ENCODE results near the gene KDM4C.
"Not testable (repeated sequence)": the region's sequence is repeated elsewhere in the genome, so short reads cannot be mapped to it uniquely, and the experiment has no call there.

The KDM4C gene

GRCh38 chr9:6975198-6975597 lies 217.4 kb downstream of the KDM4C start:
- no peak for DNase-seq (ENCODE audit: low spot score)

- DNase-seq (ENCODE audit: low spot score) = no peak
Observed at GRCh38 chr9:6977761-6978160, 220.0 kb downstream of the KDM4C start.

GRCh38 chr9:6978591-6978990 lies 220.8 kb downstream of the KDM4C start:
- DNase-seq (ENCODE audit: low spot score) = peak; percentile 68

- DNase-seq (ENCODE audit: low spot score) = peak; percentile 42
Observed at GRCh38 chr9:6984941-6985578, 227.3 kb downstream of the KDM4C start.

GRCh38 chr9:6986141-6986815 lies 228.5 kb downstream of the KDM4C start:
- no peak for DNase-seq (ENCODE audit: low spot score)

- no peak for DNase-seq (ENCODE audit: low spot score)
Observed at GRCh38 chr9:6987381-6987780, 229.6 kb downstream of the KDM4C start.

- no peak for DNase-seq (ENCODE audit: low spot score)
Observed at GRCh38 chr9:6991418-6991817, 233.6 kb downstream of the KDM4C start.

GRCh38 chr9:6996061-6996854 lies 238.5 kb downstream of the KDM4C start:
- DNase-seq (ENCODE audit: low spot score) = peak; percentile 5

- DNase-seq (ENCODE audit: low spot score) = no peak
Observed at GRCh38 chr9:6997330-6997729, 239.6 kb downstream of the KDM4C start.

- DNase-seq (ENCODE audit: low spot score) = no peak
Observed at GRCh38 chr9:6999794-7000193, 242.0 kb downstream of the KDM4C start.

- DNase-seq (ENCODE audit: low spot score) = no peak
Observed at GRCh38 chr9:7001571-7001970, 243.8 kb downstream of the KDM4C start.

GRCh38 chr9:7003861-7004260 lies 246.1 kb downstream of the KDM4C start:
- DNase-seq (ENCODE audit: low spot score) = no peak

GRCh38 chr9:7006417-7006816 lies 248.6 kb downstream of the KDM4C start:
- no peak for DNase-seq (ENCODE audit: low spot score)

GRCh38 chr9:7008411-7008810 lies 250.6 kb downstream of the KDM4C start:
- DNase-seq (ENCODE audit: low spot score) = no peak

GRCh38 chr9:7009065-7009464 lies 251.3 kb downstream of the KDM4C start:
- DNase-seq (ENCODE audit: low spot score) = no peak

GRCh38 chr9:7011395-7012067 lies 253.8 kb downstream of the KDM4C start:
- DNase-seq (ENCODE audit: low spot score) = no peak

- DNase-seq (ENCODE audit: low spot score) = no peak
Observed at GRCh38 chr9:7027996-7028395, 270.2 kb downstream of the KDM4C start.

GRCh38 chr9:7028591-7028990 lies 270.8 kb downstream of the KDM4C start:
- DNase-seq (ENCODE audit: low spot score) = peak; percentile 91

- not testable (repeated sequence) for DNase-seq (ENCODE audit: low spot score)
Observed at GRCh38 chr9:7030943-7031342, 273.2 kb downstream of the KDM4C start.

- DNase-seq (ENCODE audit: low spot score) = no peak
Observed at GRCh38 chr9:7033076-7034045, 275.6 kb downstream of the KDM4C start.

GRCh38 chr9:7037176-7037575 lies 279.4 kb downstream of the KDM4C start:
- no peak for DNase-seq (ENCODE audit: low spot score)

Data from kidney tubule cell (primary cell).